Hepatocyte (in vitro differentiated cells): ENCODE measurements around the gene PBLD. TPM values are rescaled to one million over a fixed set of nuclear protein-coding genes. Genes with fewer than 3 reads are reported as not detected.
"Not testable (repeated sequence)": the region's sequence is repeated elsewhere in the genome, so short reads cannot be mapped to it uniquely, and the experiment has no call there.

ENCODE experiments used
- DNase-seq: peaks from one replicate; pipeline ENCODE4 v3.0.0-alpha.2; 2016; ENCODE audit warnings: low spot score
- H2AFZ ChIP-seq: fragments of 200-600 bp; sonication (generic); 2 replicates; pipeline ENCODE4 v1.6.0; 2016; ENCODE audit warnings: antibody characterized with exemption, mild to moderate bottlenecking
- H3K27ac ChIP-seq: fragments of 200-600 bp; sonication (generic); 2 replicates; pipeline ENCODE4 v1.5.1; 2016; ENCODE audit warnings: mild to moderate bottlenecking
- H3K27me3 ChIP-seq: fragments of 200-600 bp; sonication (generic); 2 replicates; pipeline ENCODE4 v1.6.1; 2016
- H3K36me3 ChIP-seq: fragments of 200-600 bp; sonication (generic); replicated peaks from 2 replicates; pipeline ENCODE4 v1.5.1; 2016; ENCODE audit warnings: low read depth; ENCODE audit not compliant: insufficient read depth
- H3K4me1 ChIP-seq: fragments of 200-600 bp; sonication (generic); 2 replicates; pipeline ENCODE4 v1.5.1; 2016; ENCODE audit warnings: mild to moderate bottlenecking, moderate library complexity; ENCODE audit not compliant: insufficient read depth
- H3K4me2 ChIP-seq: fragments of 200-600 bp; sonication (generic); 2 replicates; pipeline ENCODE4 v1.6.0; 2016
- H3K4me3 ChIP-seq: fragments of 200-600 bp; sonication (generic); 2 replicates; pipeline ENCODE4 v1.5.1; 2016; ENCODE audit warnings: mild to moderate bottlenecking
- H3K79me2 ChIP-seq: fragments of 200-600 bp; sonication (generic); 2 replicates; pipeline ENCODE4 v1.6.0; 2017; ENCODE audit warnings: mild to moderate bottlenecking
- H3K9me2 ChIP-seq: fragments of 200-600 bp; sonication (generic); replicated peaks from 2 replicates; pipeline ENCODE4 v1.6.0; 2017; ENCODE audit warnings: mild to moderate bottlenecking; ENCODE audit not compliant: insufficient read depth
- H3K9me3 ChIP-seq: fragments of 200-600 bp; sonication (generic); 2 replicates; pipeline ENCODE4 v1.5.1; 2016; ENCODE audit warnings: low read depth, mild to moderate bottlenecking
- H4K20me1 ChIP-seq: fragments of 200-600 bp; sonication (generic); 2 replicates; pipeline ENCODE4 v1.6.0; 2016; ENCODE audit warnings: mild to moderate bottlenecking; ENCODE audit not compliant: insufficient read depth, poor library complexity, severe bottlenecking
- CTCF ChIP-seq: fragments of 200-600 bp; sonication (generic); IDR thresholded peaks from 2 replicates; pipeline ENCODE4 v1.5.1; 2016; ENCODE audit warnings: antibody characterized with exemption, mild to moderate bottlenecking; ENCODE audit not compliant: poor library complexity
- EZH2 ChIP-seq: fragments of 200-600 bp; sonication (generic); IDR thresholded peaks from 2 replicates; pipeline ENCODE4 v1.6.1; 2016; ENCODE audit warnings: antibody characterized with exemption, mild to moderate bottlenecking, borderline replicate concordance
- EZH2phosphoT487 ChIP-seq: fragments of 200-600 bp; sonication (generic); IDR thresholded peaks from one replicate; pipeline ENCODE4 v1.6.1; 2018; ENCODE audit warnings: antibody characterized with exemption, mild to moderate bottlenecking, low read depth, moderate library complexity; ENCODE audit not compliant: unreplicated experiment, severe bottlenecking
- WGBS: methylation state at CpG from one replicate; pipeline ENCODE4 v1.1.6; 2016; ENCODE audit warnings: low lambda C conversion rate; ENCODE audit errors: missing lambda C conversion rate; 5-methylcytosine and 5-hydroxymethylcytosine counted together
- polyA plus RNA-seq: library from polyadenylated mRNA; unstranded; fragments of >200 nt; fragmentation: Nextera tagmentation; extraction: Ambion mirVana; gene quantifications from 2 replicates; pipeline ENCODE4 v1.2.1, GENCODE V29; 2016
- total RNA-seq: library from RNA; depleted of rRNA; stranded (reverse); fragments of >200 nt; gene quantifications from 2 replicates; pipeline ENCODE4 v1.2.3, GENCODE V29; 2014

PBLD gene
- total and polyA plus RNA-seq, 2 experiments from 2014 or later: 26.1 to 42.2 TPM

GRCh38 chr10:68280758-68281157 is 52.0 kb downstream of the PBLD start:
- WGBS: 99% methylated on average over 4 of the region's 4 CpGs

GRCh38 chr10:68278906-68279753 is 53.6 kb downstream of the PBLD start:
- H2AFZ ChIP-seq, H3K36me3 ChIP-seq, H3K79me2 ChIP-seq, H3K4me3 ChIP-seq, H3K9me2 ChIP-seq, DNase-seq, H3K27me3 ChIP-seq, H4K20me1 ChIP-seq, H3K4me1 ChIP-seq, H3K4me2 ChIP-seq, H3K27ac ChIP-seq, H3K9me3 ChIP-seq: not testable (repeated sequence)
- 99% methylated on average over 19 of the region's 70 CpGs for WGBS

More at GRCh38 chr10:68280758-68281157, 52.0 kb downstream of the PBLD start:
- Histone ChIP-seq H3K79me2 (no peaks in the 10 kb centered on the region), H2AFZ (no peak overlapping the region), H3K4me3 (no peak overlapping the region), H3K36me3 (no peaks in the 10 kb centered on the region), H3K27ac (no peak overlapping the region), H4K20me1 (no peaks in the 10 kb centered on the region), H3K27me3 (no peaks in the 10 kb centered on the region), H3K4me2 (no peak overlapping the region), H3K9me3 (no peaks in the 10 kb centered on the region), H3K4me1 (no peaks in the 10 kb centered on the region), H3K9me2 (no peaks in the 10 kb centered on the region)
- DNase-seq: no peak
- no peak for TF ChIP-seq EZH2phosphoT487

GRCh38 chr10:68277814-68278213 is 54.9 kb downstream of the PBLD start:
- not testable (repeated sequence) for H3K4me2 ChIP-seq, H3K79me2 ChIP-seq, H3K9me3 ChIP-seq, H3K9me2 ChIP-seq, DNase-seq, H4K20me1 ChIP-seq, H3K27me3 ChIP-seq, H3K36me3 ChIP-seq, H3K4me1 ChIP-seq, H3K27ac ChIP-seq, H3K4me3 ChIP-seq, H2AFZ ChIP-seq
- 97% methylated on average over 2 of the region's 2 CpGs for WGBS

- Histone ChIP-seq H3K79me2 (no peaks in the 10 kb centered on the region), H3K9me3 (no peaks in the 10 kb centered on the region), H3K4me3 (no peak overlapping the region), H3K9me2 (no peaks in the 10 kb centered on the region), H3K4me2 (no peak overlapping the region), H3K27ac (no peak overlapping the region), H2AFZ (no peak overlapping the region), H3K36me3 (no peaks in the 10 kb centered on the region), H4K20me1 (no peaks in the 10 kb centered on the region), H3K27me3 (no peaks in the 10 kb centered on the region), H3K4me1 (no peaks in the 10 kb centered on the region)
- TF ChIP-seq EZH2 (no peak), CTCF (no peak), EZH2phosphoT487 (no peak)
- DNase-seq: no peak
Observed at GRCh38 chr10:68276224-68276623, 56.5 kb downstream of the PBLD start.

- Histone ChIP-seq H2AFZ (no peak overlapping the region), H3K9me2 (no peaks in the 10 kb centered on the region), H3K4me2 (no peak overlapping the region), H4K20me1 (no peaks in the 10 kb centered on the region), H3K27ac (no peak overlapping the region), H3K27me3 (no peaks in the 10 kb centered on the region), H3K4me1 (no peaks in the 10 kb centered on the region), H3K79me2 (no peaks in the 10 kb centered on the region), H3K9me3 (no peaks in the 10 kb centered on the region), H3K4me3 (no peak overlapping the region), H3K36me3 (no peaks in the 10 kb centered on the region)
- WGBS: 93% methylated on average over 2 of the region's 2 CpGs
- no peak for DNase-seq
- TF ChIP-seq EZH2 (no peak), CTCF (no peak), EZH2phosphoT487 (no peak)
Observed at GRCh38 chr10:68275600-68276126, 57.1 kb downstream of the PBLD start.
